Right atrium auricular region (tissue), 2 donors: ENCODE results near the gene TMEM190. TPM values are rescaled to one million over a fixed set of nuclear protein-coding genes. Genes with fewer than 3 reads are reported as not detected.

Experiments
- DNase-seq: peaks from one replicate; pipeline ENCODE4 v3.0.0-alpha.2; 2019; ENCODE audit warnings: low spot score
- H3K27ac ChIP-seq, 2 donors: fragments of 200-600 bp; sonication (generic); 1 replicate in 1 of 2; 2 replicates in 1 of 2; pipeline ENCODE4 v1.5.1; 2016 to 2019
- H3K27me3 ChIP-seq, 2 donors: fragments of 200-600 bp; sonication (generic); one replicate each; pipeline versions ENCODE4 v1.5.1 to v1.6.0; 2017 to 2019
- H3K36me3 ChIP-seq: fragments of 200-600 bp; sonication (generic); one replicate; pipeline ENCODE4 v1.5.1; 2016
- H3K4me1 ChIP-seq, 2 donors: fragments of 200-600 bp; sonication (generic); one replicate each; pipeline versions ENCODE4 v1.5.1 to v1.6.0; 2017 to 2019
- H3K4me3 ChIP-seq, 2 donors: fragments of 200-600 bp; sonication (generic); 1 replicate in 1 of 2; 2 replicates in 1 of 2; pipeline ENCODE4 v1.5.1; 2017 to 2019; ENCODE audit warnings: mild to moderate bottlenecking in 1 of 2, moderate library complexity in 1 of 2
- H3K9me3 ChIP-seq, 2 donors: fragments of 200-600 bp; sonication (generic); one replicate each; pipeline ENCODE4 v1.5.1; 2019
- total RNA-seq, 2 donors: library from RNA; depleted of rRNA; stranded (reverse); fragments of >200 nt; gene quantifications; one replicate each; pipeline ENCODE4 v1.1.0, GENCODE V29; 2016
- TF ChIP-seq, protein P1 (sequence below), 2 donors: fragments of 200-600 bp; sonication (generic); IDR thresholded peaks; one replicate each; pipeline ENCODE4 v1.5.1; 2019; ENCODE audit warnings: antibody characterized with exemption in 2 of 2

TMEM190 gene
- total RNA-seq, 2 donors from 2014 or later, result not detected

GRCh38 chr19:55368106-55368505, 8.5 kb upstream of the TMEM190 start:
- no peak overlapping the region for H3K27ac ChIP-seq
- no peaks in the 10 kb centered on the region for H3K36me3 ChIP-seq
- no peak overlapping the region for H3K4me3 ChIP-seq
- peaks cover 0 to 14% of the 10 kb centered on the region in 2 donors for H3K4me1 ChIP-seq
- DNase-seq, result no peak
- TF ChIP-seq, protein P1, sequence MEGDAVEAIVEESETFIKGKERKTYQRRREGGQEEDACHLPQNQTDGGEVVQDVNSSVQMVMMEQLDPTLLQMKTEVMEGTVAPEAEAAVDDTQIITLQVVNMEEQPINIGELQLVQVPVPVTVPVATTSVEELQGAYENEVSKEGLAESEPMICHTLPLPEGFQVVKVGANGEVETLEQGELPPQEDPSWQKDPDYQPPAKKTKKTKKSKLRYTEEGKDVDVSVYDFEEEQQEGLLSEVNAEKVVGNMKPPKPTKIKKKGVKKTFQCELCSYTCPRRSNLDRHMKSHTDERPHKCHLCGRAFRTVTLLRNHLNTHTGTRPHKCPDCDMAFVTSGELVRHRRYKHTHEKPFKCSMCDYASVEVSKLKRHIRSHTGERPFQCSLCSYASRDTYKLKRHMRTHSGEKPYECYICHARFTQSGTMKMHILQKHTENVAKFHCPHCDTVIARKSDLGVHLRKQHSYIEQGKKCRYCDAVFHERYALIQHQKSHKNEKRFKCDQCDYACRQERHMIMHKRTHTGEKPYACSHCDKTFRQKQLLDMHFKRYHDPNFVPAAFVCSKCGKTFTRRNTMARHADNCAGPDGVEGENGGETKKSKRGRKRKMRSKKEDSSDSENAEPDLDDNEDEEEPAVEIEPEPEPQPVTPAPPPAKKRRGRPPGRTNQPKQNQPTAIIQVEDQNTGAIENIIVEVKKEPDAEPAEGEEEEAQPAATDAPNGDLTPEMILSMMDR (IDR thresholded peaks at IDR 0.05), result no peak
- no peaks in the 10 kb centered on the region for H3K9me3 ChIP-seq
- peaks cover 15 to 25% of the 10 kb centered on the region in 2 donors for H3K27me3 ChIP-seq

GRCh38 chr19:55368701-55369563, 7.7 kb upstream of the TMEM190 start:
- TF ChIP-seq, protein P1 (IDR thresholded peaks at IDR 0.05), result no peak
- H3K27me3 ChIP-seq, result peaks cover 15 to 33% of the 10 kb centered on the region in 2 donors
- H3K4me1 ChIP-seq, result peaks cover 0 to 14% of the 10 kb centered on the region in 2 donors

DNA sequence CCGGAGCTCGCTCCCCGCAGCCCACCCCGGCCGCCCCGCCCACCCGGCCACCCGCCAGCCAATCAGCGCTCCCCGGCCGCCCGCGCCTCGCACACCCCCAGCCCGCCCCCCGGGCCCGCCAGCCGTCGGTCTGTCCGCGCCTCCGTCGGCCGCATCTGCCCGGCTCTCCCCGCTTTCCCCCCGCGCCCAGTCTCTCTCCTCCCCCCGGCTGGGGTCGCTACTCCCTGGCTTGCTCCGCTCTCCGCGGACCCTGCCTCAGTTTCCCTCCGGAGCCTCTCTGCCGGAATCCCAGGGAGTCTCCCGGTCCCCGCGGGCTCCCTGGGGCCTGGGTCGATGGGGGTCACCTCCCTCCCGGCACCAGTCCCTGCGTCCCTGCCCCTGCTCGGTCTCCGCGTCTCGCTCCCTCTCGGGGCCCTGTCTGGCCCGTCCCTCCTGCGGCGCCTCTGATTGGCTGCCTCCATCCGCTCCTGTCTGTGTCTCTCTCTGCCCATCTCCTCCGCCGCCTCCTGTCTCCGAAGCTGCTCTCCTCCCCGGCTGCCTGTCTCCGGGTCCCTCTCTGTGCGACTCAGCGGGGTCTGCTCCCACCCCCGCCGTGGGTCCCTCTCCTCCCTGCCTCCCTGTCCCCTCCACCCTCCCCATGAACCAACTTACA, 6.8 kb upstream of the TMEM190 start:
- TF ChIP-seq, protein P1 (IDR thresholded peaks at IDR 0.05), result no peak
- DNase-seq, result no peak
- Histone ChIP-seq H3K27ac (no peak overlapping the region), H3K9me3 (no peaks in the 10 kb centered on the region), H3K27me3 (peaks cover 15 to 40% of the 10 kb centered on the region in 2 donors), H3K36me3 (no peaks in the 10 kb centered on the region), H3K4me3 (peak overlapping the region in 1 of 2 donors; percentile 38), H3K4me1 (peaks cover 0 to 14% of the 10 kb centered on the region in 2 donors)

More at GRCh38 chr19:55368701-55369563, 7.7 kb upstream of the TMEM190 start:
- no peak overlapping the region for H3K27ac ChIP-seq
- peak overlapping the region in 1 of 2 donors; percentile 35 for H3K4me3 ChIP-seq
- no peaks in the 10 kb centered on the region for H3K36me3 ChIP-seq
- no peaks in the 10 kb centered on the region for H3K9me3 ChIP-seq
- no peak for DNase-seq

- no peak for DNase-seq
- Histone ChIP-seq H3K27me3 (peaks cover 15 to 42% of the 10 kb centered on the region in 2 donors), H3K9me3 (no peaks in the 10 kb centered on the region), H3K4me1 (peaks cover 0 to 14% of the 10 kb centered on the region in 2 donors), H3K36me3 (no peaks in the 10 kb centered on the region), H3K4me3 (peak within 1 kb of the TSS in 1 of 2 donors; percentile 38), H3K27ac (no peak within 1 kb of the TSS)
- TF ChIP-seq, protein P1 (IDR thresholded peaks at IDR 0.05), result no peak
Observed at GRCh38 chr19:55370305-55370988, 6.2 kb upstream of the TMEM190 start, which contains the start of gene IL11. Gene IL11 (minus strand): TSS chr19:55370463. CDS start chr19:55370310, 153 bp downstream.

- no peak overlapping the region for H3K27ac ChIP-seq
- H3K4me1 ChIP-seq, result peaks cover 0 to 17% of the 10 kb centered on the region in 2 donors
- no peaks in the 10 kb centered on the region for H3K9me3 ChIP-seq
- no peak overlapping the region for H3K4me3 ChIP-seq
- H3K27me3 ChIP-seq, result peaks cover 15 to 50% of the 10 kb centered on the region in 2 donors
- DNase-seq, result no peak
- H3K36me3 ChIP-seq, result no peaks in the 10 kb centered on the region
- TF ChIP-seq, protein P1 (IDR thresholded peaks at IDR 0.05), result no peak
Observed at GRCh38 chr19:55372316-55373081, 4.1 kb upstream of the TMEM190 start.
